NCI-H526 treated with DMSO at 0.1 percent for 48 hours (cell line): Measurements from ENCODE around the gene DNAJB9.

Experiments
- DNase-seq: peaks from one replicate; lab custom pipeline; 2025; lab: John Stamatoyannopoulos, UW

The DNAJB9 gene

GRCh38 chr7:108568801-108569380 lies 783 bp upstream of the DNAJB9 start:
- peak; percentile 65 for DNase-seq

- DNase-seq, result peak; percentile 69
Observed at GRCh38 chr7:108570146-108570755, 577 bp downstream of the DNAJB9 start.

- DNase-seq, result no peak
Observed at GRCh38 chr7:108572480-108572879, 2.8 kb downstream of the DNAJB9 start.

GRCh38 chr7:108575156-108575555 lies 5.5 kb downstream of the DNAJB9 start:
- DNase-seq, result no peak

- DNase-seq, result no peak
Observed at GRCh38 chr7:108576116-108576515, 6.4 kb downstream of the DNAJB9 start.

- DNase-seq, result no peak
Observed at GRCh38 chr7:108578937-108579336, 9.3 kb downstream of the DNAJB9 start.

- no peak for DNase-seq
Observed at GRCh38 chr7:108580298-108580697, 10.6 kb downstream of the DNAJB9 start.

- DNase-seq, result no peak
Observed at GRCh38 chr7:108581655-108582491, 12.2 kb downstream of the DNAJB9 start.

GRCh38 chr7:108584211-108584610 lies 14.5 kb downstream of the DNAJB9 start:
- DNase-seq, result no peak

- no peak for DNase-seq
Observed at GRCh38 chr7:108585843-108586242, 16.2 kb downstream of the DNAJB9 start.

GRCh38 chr7:108586274-108586710 lies 16.6 kb downstream of the DNAJB9 start:
- DNase-seq, result no peak

GRCh38 chr7:108589199-108589598 lies 19.5 kb downstream of the DNAJB9 start:
- DNase-seq, result no peak

GRCh38 chr7:108589874-108590273 lies 20.2 kb downstream of the DNAJB9 start:
- no peak for DNase-seq

GRCh38 chr7:108590606-108591005 lies 20.9 kb downstream of the DNAJB9 start:
- DNase-seq, result no peak

GRCh38 chr7:108592646-108593201 lies 23.1 kb downstream of the DNAJB9 start:
- DNase-seq, result peak; percentile 62

- DNase-seq, result no peak
Observed at GRCh38 chr7:108596560-108596959, 26.9 kb downstream of the DNAJB9 start.

GRCh38 chr7:108598153-108598552 lies 28.5 kb downstream of the DNAJB9 start:
- DNase-seq, result peak; percentile 58

GRCh38 chr7:108598914-108599580 lies 29.4 kb downstream of the DNAJB9 start:
- DNase-seq, result peak; percentile 57

- DNase-seq, result no peak
Observed at GRCh38 chr7:108600399-108600798, 30.7 kb downstream of the DNAJB9 start.

- DNase-seq, result peak; percentile 48
Observed at GRCh38 chr7:108603656-108604306, 34.1 kb downstream of the DNAJB9 start.

GRCh38 chr7:108604307-108605077 lies 34.8 kb downstream of the DNAJB9 start:
- peak; percentile 86 for DNase-seq
